ENCODE measurements around the gene C3orf20.

GRCh38 chr3:14804835-14805780 is 130.2 kb downstream of the C3orf20 start:
- TF ChIP-seq ISL1 (CRISPR knock-in tag; IDR thresholded peaks at IDR 0.05) (no peak), CREB5 (CRISPR knock-in tag; IDR thresholded peaks at IDR 0.05; ENCODE audit: low read depth) (no peak), GLIS3 (CRISPR knock-in tag; IDR thresholded peaks at IDR 0.05) (no peak), POU6F1 (CRISPR knock-in tag; IDR thresholded peaks at IDR 0.05; ENCODE audit: borderline replicate concordance, low read depth) (no peak), TOX (CRISPR knock-in tag; IDR thresholded peaks at IDR 0.05; ENCODE audit: borderline replicate concordance) (no peak), PATZ1 (CRISPR knock-in tag; IDR thresholded peaks at IDR 0.05; ENCODE audit: borderline replicate concordance) (no peak)
